WTC11 (cell line): ENCODE results near the gene DOP1A.

Source experiments
- CBFB ChIP-seq: sonication (generic); formaldehyde crosslinking; IDR thresholded peaks from 2 replicates; pipeline ENCODE4 v1.8.1; 2022; ENCODE audit warnings: mild to moderate bottlenecking, low read depth, missing genetic modification reagents
- CREM ChIP-seq: sonication (generic); formaldehyde crosslinking; IDR thresholded peaks from 2 replicates; pipeline ENCODE4 v1.8.1; 2022; ENCODE audit warnings: mild to moderate bottlenecking, missing genetic modification reagents, moderate library complexity
- FOXP1 ChIP-seq: sonication (generic); formaldehyde crosslinking; IDR thresholded peaks from 2 replicates; pipeline ENCODE4 v1.8.0; 2022; ENCODE audit warnings: missing genetic modification reagents, mild to moderate bottlenecking, moderate library complexity, borderline replicate concordance
- IRF2 ChIP-seq: sonication (generic); formaldehyde crosslinking; IDR thresholded peaks from 2 replicates; pipeline ENCODE4 v1.8.0; 2022; ENCODE audit warnings: low read depth, missing genetic modification reagents, borderline replicate concordance
- JUN ChIP-seq: sonication (generic); formaldehyde crosslinking; IDR thresholded peaks from 2 replicates; pipeline ENCODE4 v1.8.0; 2023; ENCODE audit warnings: mild to moderate bottlenecking, missing genetic modification reagents
- SMAD3 ChIP-seq: sonication (generic); formaldehyde crosslinking; IDR thresholded peaks from 2 replicates; pipeline ENCODE4 v1.8.0; 2022; ENCODE audit warnings: missing genetic modification reagents, mild to moderate bottlenecking, borderline replicate concordance
- SP1 ChIP-seq: sonication (generic); formaldehyde crosslinking; conservative IDR thresholded peaks from 2 replicates; pipeline ENCODE4 v1.8.1; 2022; ENCODE audit warnings: missing genetic modification reagents
- TF ChIP-seq, protein P1 (sequence below): fragments of 250-450 bp; sonication (Bioruptor Pico); IDR thresholded peaks from 2 replicates; pipeline ENCODE4 v1.9.0; 2021; ENCODE audit warnings: mild to moderate bottlenecking
- TF ChIP-seq, protein P2 (sequence below): sonication (generic); formaldehyde crosslinking; IDR thresholded peaks from 2 replicates; pipeline ENCODE4 v1.8.0; 2022; ENCODE audit warnings: mild to moderate bottlenecking, missing genetic modification reagents
- TF ChIP-seq, protein P3 (sequence below): fragments of 250-450 bp; sonication (Bioruptor Pico); conservative IDR thresholded peaks from 2 replicates; pipeline ENCODE4 v1.9.0; 2021; ENCODE audit warnings: mild to moderate bottlenecking
- TF ChIP-seq, protein P4 (sequence below): sonication (generic); formaldehyde crosslinking; IDR thresholded peaks from 2 replicates; pipeline ENCODE4 v1.8.0; 2023; ENCODE audit warnings: mild to moderate bottlenecking, missing genetic modification reagents
- TF ChIP-seq, protein P5 (sequence below): fragments of 200-600 bp; IDR thresholded peaks from 2 replicates; pipeline ENCODE4 v1.8.0; 2022; ENCODE audit warnings: antibody characterized with exemption
- TF ChIP-seq, protein P6 (sequence below): sonication (generic); formaldehyde crosslinking; IDR thresholded peaks from 2 replicates; pipeline ENCODE4 v1.8.1; 2023; ENCODE audit warnings: mild to moderate bottlenecking, moderate library complexity, missing genetic modification reagents
- TF ChIP-seq, protein P7 (sequence below): sonication (generic); formaldehyde crosslinking; IDR thresholded peaks from 2 replicates; pipeline ENCODE4 v1.8.1; 2023; ENCODE audit warnings: mild to moderate bottlenecking, missing genetic modification reagents, moderate library complexity

DNA sequence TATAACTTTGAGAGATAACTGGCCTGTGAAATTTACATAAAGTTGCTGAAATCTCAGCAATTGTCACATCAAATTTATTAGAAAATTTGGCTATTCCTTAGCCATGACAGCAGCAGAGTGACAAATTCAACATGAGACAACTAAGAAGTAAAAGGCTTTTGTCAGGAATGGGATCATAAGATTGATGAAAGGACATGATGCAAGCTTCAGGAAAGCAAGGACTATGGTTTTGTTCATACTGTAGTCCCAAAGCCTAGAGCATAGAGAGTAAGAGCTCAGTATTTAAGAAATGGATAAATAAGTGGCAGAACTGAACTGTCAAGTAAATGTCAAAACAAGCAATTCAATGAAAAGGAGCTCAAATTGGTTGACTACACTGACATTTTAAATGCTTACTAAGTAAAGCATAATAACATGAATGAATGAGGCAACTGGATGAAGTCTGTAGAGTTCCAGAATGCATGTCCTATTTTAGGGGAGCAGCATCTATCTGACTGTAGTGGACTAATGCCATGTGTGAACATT, 113.0 kb downstream of the DOP1A start:
- TF ChIP-seq IRF2 (CRISPR knock-in tag): no peak
- TF ChIP-seq JUN (CRISPR knock-in tag): no peak
- TF ChIP-seq, protein P1, sequence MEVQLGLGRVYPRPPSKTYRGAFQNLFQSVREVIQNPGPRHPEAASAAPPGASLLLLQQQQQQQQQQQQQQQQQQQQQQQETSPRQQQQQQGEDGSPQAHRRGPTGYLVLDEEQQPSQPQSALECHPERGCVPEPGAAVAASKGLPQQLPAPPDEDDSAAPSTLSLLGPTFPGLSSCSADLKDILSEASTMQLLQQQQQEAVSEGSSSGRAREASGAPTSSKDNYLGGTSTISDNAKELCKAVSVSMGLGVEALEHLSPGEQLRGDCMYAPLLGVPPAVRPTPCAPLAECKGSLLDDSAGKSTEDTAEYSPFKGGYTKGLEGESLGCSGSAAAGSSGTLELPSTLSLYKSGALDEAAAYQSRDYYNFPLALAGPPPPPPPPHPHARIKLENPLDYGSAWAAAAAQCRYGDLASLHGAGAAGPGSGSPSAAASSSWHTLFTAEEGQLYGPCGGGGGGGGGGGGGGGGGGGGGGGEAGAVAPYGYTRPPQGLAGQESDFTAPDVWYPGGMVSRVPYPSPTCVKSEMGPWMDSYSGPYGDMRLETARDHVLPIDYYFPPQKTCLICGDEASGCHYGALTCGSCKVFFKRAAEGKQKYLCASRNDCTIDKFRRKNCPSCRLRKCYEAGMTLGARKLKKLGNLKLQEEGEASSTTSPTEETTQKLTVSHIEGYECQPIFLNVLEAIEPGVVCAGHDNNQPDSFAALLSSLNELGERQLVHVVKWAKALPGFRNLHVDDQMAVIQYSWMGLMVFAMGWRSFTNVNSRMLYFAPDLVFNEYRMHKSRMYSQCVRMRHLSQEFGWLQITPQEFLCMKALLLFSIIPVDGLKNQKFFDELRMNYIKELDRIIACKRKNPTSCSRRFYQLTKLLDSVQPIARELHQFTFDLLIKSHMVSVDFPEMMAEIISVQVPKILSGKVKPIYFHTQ (CRISPR knock-in tag): no peak
- TF ChIP-seq, protein P2, sequence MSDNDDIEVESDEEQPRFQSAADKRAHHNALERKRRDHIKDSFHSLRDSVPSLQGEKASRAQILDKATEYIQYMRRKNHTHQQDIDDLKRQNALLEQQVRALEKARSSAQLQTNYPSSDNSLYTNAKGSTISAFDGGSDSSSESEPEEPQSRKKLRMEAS (CRISPR knock-in tag): no peak
- TF ChIP-seq, protein P3, sequence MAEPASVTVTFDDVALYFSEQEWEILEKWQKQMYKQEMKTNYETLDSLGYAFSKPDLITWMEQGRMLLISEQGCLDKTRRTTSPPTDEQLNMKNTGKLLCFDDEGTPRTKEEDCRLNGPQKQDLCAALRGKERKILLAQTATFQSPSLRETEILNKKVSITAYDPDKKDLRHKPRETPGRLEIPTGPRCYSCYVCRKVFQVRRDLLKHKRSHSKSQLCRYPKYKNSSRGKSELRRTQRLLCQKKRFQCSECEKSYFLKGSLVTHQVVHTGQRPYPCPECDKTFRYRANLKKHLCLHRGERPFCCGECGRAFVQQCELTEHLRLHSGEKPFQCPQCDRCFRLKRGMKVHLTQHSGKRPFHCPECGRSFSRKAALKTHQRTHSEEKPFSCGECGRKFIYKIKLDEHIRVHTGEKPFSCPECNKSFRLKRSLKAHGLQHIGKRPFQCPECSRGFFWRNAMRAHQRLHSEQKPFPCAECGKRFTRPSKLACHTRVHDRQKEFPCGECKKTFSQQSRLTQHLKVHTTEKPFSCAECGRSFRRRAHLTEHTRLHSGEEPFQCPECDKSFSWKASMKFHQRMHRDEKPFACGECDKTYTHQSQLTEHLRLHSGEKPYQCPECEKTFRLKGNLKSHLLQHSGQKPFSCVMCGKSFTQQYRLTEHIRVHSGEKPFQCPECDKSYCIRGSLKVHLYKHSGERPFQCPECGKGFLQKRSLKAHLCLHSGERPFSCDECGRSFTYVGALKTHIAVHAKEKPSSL (CRISPR knock-in tag): no peak
- TF ChIP-seq FOXP1 (CRISPR knock-in tag): no peak
- TF ChIP-seq CBFB (CRISPR knock-in tag): no peak
- TF ChIP-seq, protein P4, sequence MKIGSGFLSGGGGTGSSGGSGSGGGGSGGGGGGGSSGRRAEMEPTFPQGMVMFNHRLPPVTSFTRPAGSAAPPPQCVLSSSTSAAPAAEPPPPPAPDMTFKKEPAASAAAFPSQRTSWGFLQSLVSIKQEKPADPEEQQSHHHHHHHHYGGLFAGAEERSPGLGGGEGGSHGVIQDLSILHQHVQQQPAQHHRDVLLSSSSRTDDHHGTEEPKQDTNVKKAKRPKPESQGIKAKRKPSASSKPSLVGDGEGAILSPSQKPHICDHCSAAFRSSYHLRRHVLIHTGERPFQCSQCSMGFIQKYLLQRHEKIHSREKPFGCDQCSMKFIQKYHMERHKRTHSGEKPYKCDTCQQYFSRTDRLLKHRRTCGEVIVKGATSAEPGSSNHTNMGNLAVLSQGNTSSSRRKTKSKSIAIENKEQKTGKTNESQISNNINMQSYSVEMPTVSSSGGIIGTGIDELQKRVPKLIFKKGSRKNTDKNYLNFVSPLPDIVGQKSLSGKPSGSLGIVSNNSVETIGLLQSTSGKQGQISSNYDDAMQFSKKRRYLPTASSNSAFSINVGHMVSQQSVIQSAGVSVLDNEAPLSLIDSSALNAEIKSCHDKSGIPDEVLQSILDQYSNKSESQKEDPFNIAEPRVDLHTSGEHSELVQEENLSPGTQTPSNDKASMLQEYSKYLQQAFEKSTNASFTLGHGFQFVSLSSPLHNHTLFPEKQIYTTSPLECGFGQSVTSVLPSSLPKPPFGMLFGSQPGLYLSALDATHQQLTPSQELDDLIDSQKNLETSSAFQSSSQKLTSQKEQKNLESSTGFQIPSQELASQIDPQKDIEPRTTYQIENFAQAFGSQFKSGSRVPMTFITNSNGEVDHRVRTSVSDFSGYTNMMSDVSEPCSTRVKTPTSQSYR (CRISPR knock-in tag): no peak
- no peak for TF ChIP-seq SMAD3 (CRISPR knock-in tag)
- no peak for TF ChIP-seq SP1 (CRISPR knock-in tag)
- TF ChIP-seq, protein P5, sequence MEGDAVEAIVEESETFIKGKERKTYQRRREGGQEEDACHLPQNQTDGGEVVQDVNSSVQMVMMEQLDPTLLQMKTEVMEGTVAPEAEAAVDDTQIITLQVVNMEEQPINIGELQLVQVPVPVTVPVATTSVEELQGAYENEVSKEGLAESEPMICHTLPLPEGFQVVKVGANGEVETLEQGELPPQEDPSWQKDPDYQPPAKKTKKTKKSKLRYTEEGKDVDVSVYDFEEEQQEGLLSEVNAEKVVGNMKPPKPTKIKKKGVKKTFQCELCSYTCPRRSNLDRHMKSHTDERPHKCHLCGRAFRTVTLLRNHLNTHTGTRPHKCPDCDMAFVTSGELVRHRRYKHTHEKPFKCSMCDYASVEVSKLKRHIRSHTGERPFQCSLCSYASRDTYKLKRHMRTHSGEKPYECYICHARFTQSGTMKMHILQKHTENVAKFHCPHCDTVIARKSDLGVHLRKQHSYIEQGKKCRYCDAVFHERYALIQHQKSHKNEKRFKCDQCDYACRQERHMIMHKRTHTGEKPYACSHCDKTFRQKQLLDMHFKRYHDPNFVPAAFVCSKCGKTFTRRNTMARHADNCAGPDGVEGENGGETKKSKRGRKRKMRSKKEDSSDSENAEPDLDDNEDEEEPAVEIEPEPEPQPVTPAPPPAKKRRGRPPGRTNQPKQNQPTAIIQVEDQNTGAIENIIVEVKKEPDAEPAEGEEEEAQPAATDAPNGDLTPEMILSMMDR: no peak
- TF ChIP-seq, protein P6, sequence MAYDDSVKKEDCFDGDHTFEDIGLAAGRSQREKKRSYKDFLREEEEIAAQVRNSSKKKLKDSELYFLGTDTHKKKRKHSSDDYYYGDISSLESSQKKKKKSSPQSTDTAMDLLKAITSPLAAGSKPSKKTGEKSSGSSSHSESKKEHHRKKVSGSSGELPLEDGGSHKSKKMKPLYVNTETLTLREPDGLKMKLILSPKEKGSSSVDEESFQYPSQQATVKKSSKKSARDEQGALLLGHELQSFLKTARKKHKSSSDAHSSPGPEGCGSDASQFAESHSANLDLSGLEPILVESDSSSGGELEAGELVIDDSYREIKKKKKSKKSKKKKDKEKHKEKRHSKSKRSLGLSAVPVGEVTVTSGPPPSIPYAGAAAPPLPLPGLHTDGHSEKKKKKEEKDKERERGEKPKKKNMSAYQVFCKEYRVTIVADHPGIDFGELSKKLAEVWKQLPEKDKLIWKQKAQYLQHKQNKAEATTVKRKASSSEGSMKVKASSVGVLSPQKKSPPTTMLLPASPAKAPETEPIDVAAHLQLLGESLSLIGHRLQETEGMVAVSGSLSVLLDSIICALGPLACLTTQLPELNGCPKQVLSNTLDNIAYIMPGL: no peak
- TF ChIP-seq, protein P7, sequence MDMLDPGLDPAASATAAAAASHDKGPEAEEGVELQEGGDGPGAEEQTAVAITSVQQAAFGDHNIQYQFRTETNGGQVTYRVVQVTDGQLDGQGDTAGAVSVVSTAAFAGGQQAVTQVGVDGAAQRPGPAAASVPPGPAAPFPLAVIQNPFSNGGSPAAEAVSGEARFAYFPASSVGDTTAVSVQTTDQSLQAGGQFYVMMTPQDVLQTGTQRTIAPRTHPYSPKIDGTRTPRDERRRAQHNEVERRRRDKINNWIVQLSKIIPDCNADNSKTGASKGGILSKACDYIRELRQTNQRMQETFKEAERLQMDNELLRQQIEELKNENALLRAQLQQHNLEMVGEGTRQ (CRISPR knock-in tag): no peak
- no peak for TF ChIP-seq CREM
